ENCODE results near the gene ITM2C. TPM values are rescaled to one million over a fixed set of nuclear protein-coding genes. Genes with fewer than 3 reads are reported as not detected.

The ITM2C gene
- total and polyA plus RNA-seq, 2 donors (not counting 1 experiment from before 2014, with no cell fraction given), result 36.9 to 62.8 TPM

GRCh38 chr2:230914886-230915285, 50.1 kb downstream of the ITM2C start:
- Histone ChIP-seq H3K36me3 (replicated peaks in 1 of 2; ENCODE audit: control extremely low read depth in 1 of 2, control insufficient read depth in 1 of 2, extremely low read depth in 1 of 2, insufficient read depth in 2 of 2, low read length in 1 of 2) (no peaks in the 10 kb centered on the region), H3K27me3 (replicated peaks in 1 of 4; ENCODE audit: control extremely low read depth in 1 of 4, control insufficient read depth in 3 of 4, insufficient read depth in 4 of 4, low read length in 3 of 4) (no peaks in the 10 kb centered on the region), H3K4me1 (ENCODE audit: control insufficient read depth in 2 of 2, insufficient read depth in 2 of 2, low read length in 2 of 2) (peaks cover 0 to 5% of the 10 kb centered on the region in 2 donors), H3K4me3 (ENCODE audit: control extremely low read depth in 1 of 5, extremely low read depth in 1 of 5, insufficient read depth in 1 of 5, low read depth in 2 of 5, low read length in 4 of 5) (no peak overlapping the region), H2AFZ (ENCODE audit: insufficient read depth, low read depth, low read length, poor library complexity, severe bottlenecking) (no peak overlapping the region), H3K79me2 (ENCODE audit: control insufficient read depth, insufficient read depth, low read length) (no peaks in the 10 kb centered on the region), H3K9ac (ENCODE audit: low read length) (no peak overlapping the region), H3K9me3 (ENCODE audit: control extremely low read depth in 1 of 3, control insufficient read depth in 2 of 3, insufficient read depth in 1 of 3, low read length in 2 of 3) (no peaks in the 10 kb centered on the region), H3K4me2 (replicated peaks; ENCODE audit: low read depth, low read length, poor library complexity, severe bottlenecking) (no peak overlapping the region), H3K27ac (ENCODE audit: low read length in 2 of 2) (no peak overlapping the region), H4K20me1 (ENCODE audit: control insufficient read depth, insufficient read depth, low read length, poor library complexity, severe bottlenecking) (no peaks in the 10 kb centered on the region)
- no peaks in the 10 kb centered on the region for H3K27me3 Mint-ChIP-seq
- H3K4me3 Mint-ChIP-seq, result no peak overlapping the region
- H3K27ac Mint-ChIP-seq, result no peak overlapping the region
- POLR2A ChIA-PET, result no interaction called here
- TF ChIP-seq CTCF (IDR thresholded peaks at IDR 0.05) (no peak), EZH2 (IDR thresholded peaks at IDR 0.05; ENCODE audit: borderline replicate concordance, insufficient read depth, low read depth, low read length, poor library complexity, severe bottlenecking) (no peak)
- H3K4me1 Mint-ChIP-seq, result peaks cover 9% of the 10 kb centered on the region
- intact Hi-C loops (cut with micrococcal nuclease), result no loop called here
- CTCF ChIA-PET, result interaction anchor here (0.9 to 5.4 kb wide), 5 partner anchors 10 to 72 kb away, joined by 3 to 91 read pairs (median 18); partner anchors contain the start of genes GPR55 and ITM2C
- H3K9me3 Mint-ChIP-seq (ENCODE audit: insufficient read depth), result no peaks in the 10 kb centered on the region
- no peak for DNase-seq
- 96% methylated on average over 3 of the region's 3 CpGs for WGBS (ENCODE audit: insufficient coverage)
- no peak for ATAC-seq (ENCODE audit: low read depth)

GRCh38 chr2:230915319-230915718, 50.6 kb downstream of the ITM2C start:
- no peak overlapping the region for H3K27ac Mint-ChIP-seq
- Histone ChIP-seq H3K79me2 (ENCODE audit: control insufficient read depth, insufficient read depth, low read length) (no peaks in the 10 kb centered on the region), H3K36me3 (replicated peaks in 1 of 2; ENCODE audit: control extremely low read depth in 1 of 2, control insufficient read depth in 1 of 2, extremely low read depth in 1 of 2, insufficient read depth in 2 of 2, low read length in 1 of 2) (no peaks in the 10 kb centered on the region), H3K27me3 (replicated peaks in 1 of 4; ENCODE audit: control extremely low read depth in 1 of 4, control insufficient read depth in 3 of 4, insufficient read depth in 4 of 4, low read length in 3 of 4) (no peaks in the 10 kb centered on the region), H2AFZ (ENCODE audit: insufficient read depth, low read depth, low read length, poor library complexity, severe bottlenecking) (no peak overlapping the region), H3K4me1 (ENCODE audit: control insufficient read depth in 2 of 2, insufficient read depth in 2 of 2, low read length in 2 of 2) (peaks cover 0 to 5% of the 10 kb centered on the region in 2 donors), H3K27ac (ENCODE audit: low read length in 2 of 2) (no peak overlapping the region), H3K4me3 (ENCODE audit: control extremely low read depth in 1 of 5, extremely low read depth in 1 of 5, insufficient read depth in 1 of 5, low read depth in 2 of 5, low read length in 4 of 5) (no peak overlapping the region), H3K4me2 (replicated peaks; ENCODE audit: low read depth, low read length, poor library complexity, severe bottlenecking) (no peak overlapping the region), H4K20me1 (ENCODE audit: control insufficient read depth, insufficient read depth, low read length, poor library complexity, severe bottlenecking) (no peaks in the 10 kb centered on the region), H3K9me3 (ENCODE audit: control extremely low read depth in 1 of 3, control insufficient read depth in 2 of 3, insufficient read depth in 1 of 3, low read length in 2 of 3) (no peaks in the 10 kb centered on the region), H3K9ac (ENCODE audit: low read length) (no peak overlapping the region)
- no peaks in the 10 kb centered on the region for H3K9me3 Mint-ChIP-seq (ENCODE audit: insufficient read depth)
- WGBS (ENCODE audit: insufficient coverage), result 83% methylated on average over 6 of the region's 6 CpGs
- TF ChIP-seq EZH2 (IDR thresholded peaks at IDR 0.05; ENCODE audit: borderline replicate concordance, insufficient read depth, low read depth, low read length, poor library complexity, severe bottlenecking), result no peak
- no peak for TF ChIP-seq CTCF (IDR thresholded peaks at IDR 0.05)
- H3K4me1 Mint-ChIP-seq, result peaks cover 11% of the 10 kb centered on the region
- ChIA-PET CTCF (interaction anchor here (0.9 to 5.4 kb wide), 4 partner anchors 10 to 65 kb away, joined by 3 to 91 read pairs (median 29); partner anchors contain the start of genes GPR55 and ITM2C), POLR2A (no interaction called here)
- DNase-seq (no peak), ATAC-seq (ENCODE audit: low read depth) (no peak)
- H3K27me3 Mint-ChIP-seq, result no peaks in the 10 kb centered on the region
- intact Hi-C loops (cut with micrococcal nuclease), result no loop called here
- H3K4me3 Mint-ChIP-seq, result no peak overlapping the region
